ENCODE data around the gene CSMD2.

DNA sequence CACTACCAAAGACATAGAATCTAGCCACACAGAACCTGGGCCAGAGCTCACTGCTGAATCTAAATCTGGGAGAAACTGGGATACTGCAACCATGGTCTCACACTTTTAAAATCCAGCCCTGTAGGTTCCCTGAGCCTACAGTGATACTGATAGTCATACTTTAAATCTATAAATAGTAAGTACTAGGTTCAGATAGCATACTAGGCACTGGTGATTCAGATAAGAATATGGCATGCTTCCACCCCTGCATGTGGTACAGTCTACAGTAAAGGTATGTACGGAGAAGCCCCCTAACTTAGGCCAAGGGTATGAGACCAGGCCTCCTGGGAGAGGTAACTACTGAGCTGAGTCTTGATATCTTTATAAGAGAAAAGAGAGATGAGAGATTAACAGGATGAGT lies 494.5 kb downstream of the CSMD2 start:
- TF ChIP-seq, protein P1, sequence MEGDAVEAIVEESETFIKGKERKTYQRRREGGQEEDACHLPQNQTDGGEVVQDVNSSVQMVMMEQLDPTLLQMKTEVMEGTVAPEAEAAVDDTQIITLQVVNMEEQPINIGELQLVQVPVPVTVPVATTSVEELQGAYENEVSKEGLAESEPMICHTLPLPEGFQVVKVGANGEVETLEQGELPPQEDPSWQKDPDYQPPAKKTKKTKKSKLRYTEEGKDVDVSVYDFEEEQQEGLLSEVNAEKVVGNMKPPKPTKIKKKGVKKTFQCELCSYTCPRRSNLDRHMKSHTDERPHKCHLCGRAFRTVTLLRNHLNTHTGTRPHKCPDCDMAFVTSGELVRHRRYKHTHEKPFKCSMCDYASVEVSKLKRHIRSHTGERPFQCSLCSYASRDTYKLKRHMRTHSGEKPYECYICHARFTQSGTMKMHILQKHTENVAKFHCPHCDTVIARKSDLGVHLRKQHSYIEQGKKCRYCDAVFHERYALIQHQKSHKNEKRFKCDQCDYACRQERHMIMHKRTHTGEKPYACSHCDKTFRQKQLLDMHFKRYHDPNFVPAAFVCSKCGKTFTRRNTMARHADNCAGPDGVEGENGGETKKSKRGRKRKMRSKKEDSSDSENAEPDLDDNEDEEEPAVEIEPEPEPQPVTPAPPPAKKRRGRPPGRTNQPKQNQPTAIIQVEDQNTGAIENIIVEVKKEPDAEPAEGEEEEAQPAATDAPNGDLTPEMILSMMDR (conservative IDR thresholded peaks at IDR 0.05; ENCODE audit: low read depth, low read length): no peak
- TF ChIP-seq EZH2 (IDR thresholded peaks at IDR 0.05; ENCODE audit: borderline replicate concordance, low read depth, low read length, poor library complexity, severe bottlenecking): no peak
